ENCODE data around the gene ELF4.

DNA sequence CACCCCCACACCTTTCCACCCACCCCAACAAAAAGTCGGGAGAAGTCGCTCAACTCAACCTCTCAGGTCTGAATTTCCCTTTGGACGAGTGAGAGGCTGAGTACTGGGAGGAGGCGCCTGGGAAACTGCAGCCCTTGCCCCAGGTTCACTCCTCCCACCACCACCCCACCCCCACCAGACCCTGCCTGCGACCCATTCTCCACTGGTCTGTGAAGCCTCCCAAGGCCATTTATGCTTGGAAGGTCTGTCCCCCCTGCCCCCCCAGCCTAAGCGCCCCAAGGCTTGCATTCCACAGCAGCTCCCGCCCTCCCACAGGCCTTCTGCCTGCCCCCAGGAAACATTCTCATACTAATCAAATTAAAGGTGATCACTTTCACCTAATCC, 27.2 kb downstream of the ELF4 start:
- no peak for TF ChIP-seq CTCF (IDR thresholded peaks at IDR 0.05)
- no peak for TF ChIP-seq POLR2A (IDR thresholded peaks at IDR 0.05)
- no peak for TF ChIP-seq POLR2AphosphoS5 (IDR thresholded peaks at IDR 0.05)

All from prostate gland (tissue), 2 donors.